GM19193 (cell line): ENCODE measurements around the gene CD101.

ENCODE experiments used
- POLR2A ChIP-seq: IDR thresholded peaks from 4 replicates; pipeline ENCODE4 v1.6.1; 2011; ENCODE audit not compliant: insufficient read depth, insufficient read length; ENCODE audit errors: extremely low read depth

Gene CD101

GRCh38 chr1:116983678-116984077 is 17.9 kb upstream of the CD101 start:
- no peak for TF ChIP-seq POLR2A

GRCh38 chr1:116984406-116985160 is 17.0 kb upstream of the CD101 start:
- TF ChIP-seq POLR2A = no peak

- TF ChIP-seq POLR2A = no peak
Observed at GRCh38 chr1:116986421-116987255, 14.9 kb upstream of the CD101 start.

GRCh38 chr1:116987256-116987555 is 14.4 kb upstream of the CD101 start:
- no peak for TF ChIP-seq POLR2A

GRCh38 chr1:116988248-116988647 is 13.3 kb upstream of the CD101 start:
- no peak for TF ChIP-seq POLR2A

- no peak for TF ChIP-seq POLR2A
Observed at GRCh38 chr1:116988908-116989307, 12.7 kb upstream of the CD101 start.

GRCh38 chr1:116989835-116990234 is 11.7 kb upstream of the CD101 start:
- TF ChIP-seq POLR2A = no peak

GRCh38 chr1:116990612-116991151 is 10.9 kb upstream of the CD101 start:
- no peak for TF ChIP-seq POLR2A

- TF ChIP-seq POLR2A = no peak
Observed at GRCh38 chr1:116991171-116991845, 10.3 kb upstream of the CD101 start.

GRCh38 chr1:116991918-116992317 is 9.6 kb upstream of the CD101 start:
- TF ChIP-seq POLR2A = no peak

- TF ChIP-seq POLR2A = no peak
Observed at GRCh38 chr1:116993286-116993685, 8.3 kb upstream of the CD101 start.

- no peak for TF ChIP-seq POLR2A
Observed at GRCh38 chr1:116994411-116994810, 7.1 kb upstream of the CD101 start.

GRCh38 chr1:116997066-116997465 is 4.5 kb upstream of the CD101 start:
- TF ChIP-seq POLR2A = no peak

GRCh38 chr1:116997636-116998035 is 3.9 kb upstream of the CD101 start:
- TF ChIP-seq POLR2A = no peak

- no peak for TF ChIP-seq POLR2A
Observed at GRCh38 chr1:116999596-116999995, 2.0 kb upstream of the CD101 start.
